ENCODE measurements around the gene ESPNL.
"Not testable (repeated sequence)": the region's sequence is repeated elsewhere in the genome, so short reads cannot be mapped to it uniquely, and the experiment has no call there.

Gene ESPNL

GRCh38 chr2:238171072-238171431 lies 70.9 kb downstream of the ESPNL start:
- not testable (repeated sequence) for DNase-seq (ENCODE audit: low read depth)

- DNase-seq (ENCODE audit: low read depth): no peak
These were observed 71.5 kb downstream of the ESPNL start for GRCh38 chr2:238171575-238172187.

GRCh38 chr2:238172439-238172838 lies 72.3 kb downstream of the ESPNL start:
- DNase-seq (ENCODE audit: low read depth): no peak

- no peak for DNase-seq (ENCODE audit: low read depth)
These were observed 73.6 kb downstream of the ESPNL start for GRCh38 chr2:238173692-238174091.

- DNase-seq (ENCODE audit: low read depth): no peak
These were observed 74.2 kb downstream of the ESPNL start for GRCh38 chr2:238174291-238174690.

GRCh38 chr2:238174701-238175100 lies 74.6 kb downstream of the ESPNL start:
- DNase-seq (ENCODE audit: low read depth): no peak

- DNase-seq (ENCODE audit: low read depth): no peak
These were observed 76.5 kb downstream of the ESPNL start for GRCh38 chr2:238176613-238177012.

- no peak for DNase-seq (ENCODE audit: low read depth)
These were observed 80.4 kb downstream of the ESPNL start for GRCh38 chr2:238180554-238180953.

GRCh38 chr2:238182362-238182761 lies 82.2 kb downstream of the ESPNL start:
- no peak for DNase-seq (ENCODE audit: low read depth)

Data from GM04504 (cell line).